SJSA1 (cell line): ENCODE measurements around the gene FRMPD1. TPM values are rescaled to one million over a fixed set of nuclear protein-coding genes. Genes with fewer than 3 reads are reported as not detected.

ENCODE experiments used
- DNase-seq, 2 experiments: peaks; one replicate each; pipeline ENCODE4 v3.0.0-alpha.2; 2015 to 2020; ENCODE audit warnings: low spot score in 2 of 2, low read depth in 1 of 2
- H3K27ac ChIP-seq: fragments of 250-450 bp; sonication (Bioruptor Pico); 2 replicates; pipeline ENCODE4 v1.5.1; 2020; ENCODE audit warnings: mild to moderate bottlenecking, moderate library complexity
- H3K27me3 ChIP-seq: fragments of 250-450 bp; sonication (Bioruptor Pico); replicated peaks from 2 replicates; pipeline ENCODE4 v1.5.1; 2020; ENCODE audit warnings: mild to moderate bottlenecking, moderate library complexity
- H3K36me3 ChIP-seq: fragments of 250-450 bp; sonication (Bioruptor Pico); 2 replicates; pipeline ENCODE4 v1.5.1; 2020; ENCODE audit warnings: mild to moderate bottlenecking
- H3K4me1 ChIP-seq: fragments of 250-450 bp; sonication (Bioruptor Pico); replicated peaks from 2 replicates; pipeline ENCODE4 v1.6.1; 2021; ENCODE audit warnings: mild to moderate bottlenecking
- H3K4me3 ChIP-seq: fragments of 250-450 bp; sonication (Bioruptor Pico); 2 replicates; pipeline ENCODE4 v1.5.1; 2020; ENCODE audit warnings: mild to moderate bottlenecking
- H3K9me3 ChIP-seq: fragments of 250-450 bp; sonication (Bioruptor Pico); replicated peaks from 2 replicates; pipeline ENCODE4 v1.5.1; 2020; ENCODE audit warnings: mild to moderate bottlenecking
- total RNA-seq: library from RNA; depleted of rRNA; stranded (reverse); fragments of >200 nt; shearing (Covaris generic); gene quantifications from 2 replicates; pipeline ENCODE4 v1.2.3, GENCODE V29; 2014

The FRMPD1 gene
- total RNA-seq, 1 experiment from 2014 or later: not detected

GRCh38 chr9:37620396-37620795 is 30.4 kb upstream of the FRMPD1 start:
- no peaks in the 10 kb centered on the region for H3K9me3 ChIP-seq
- H3K27ac ChIP-seq: no peak overlapping the region
- no peak for DNase-seq
- H3K36me3 ChIP-seq: no peaks in the 10 kb centered on the region
- H3K27me3 ChIP-seq: no peaks in the 10 kb centered on the region
- no peaks in the 10 kb centered on the region for H3K4me1 ChIP-seq
- H3K4me3 ChIP-seq: no peak overlapping the region

- H3K27ac ChIP-seq: no peak overlapping the region
- no peaks in the 10 kb centered on the region for H3K4me1 ChIP-seq
- no peak overlapping the region for H3K4me3 ChIP-seq
- DNase-seq: no peak
- no peaks in the 10 kb centered on the region for H3K9me3 ChIP-seq
- no peaks in the 10 kb centered on the region for H3K36me3 ChIP-seq
- no peaks in the 10 kb centered on the region for H3K27me3 ChIP-seq
These were observed 29.3 kb upstream of the FRMPD1 start for GRCh38 chr9:37621273-37622121.

DNA sequence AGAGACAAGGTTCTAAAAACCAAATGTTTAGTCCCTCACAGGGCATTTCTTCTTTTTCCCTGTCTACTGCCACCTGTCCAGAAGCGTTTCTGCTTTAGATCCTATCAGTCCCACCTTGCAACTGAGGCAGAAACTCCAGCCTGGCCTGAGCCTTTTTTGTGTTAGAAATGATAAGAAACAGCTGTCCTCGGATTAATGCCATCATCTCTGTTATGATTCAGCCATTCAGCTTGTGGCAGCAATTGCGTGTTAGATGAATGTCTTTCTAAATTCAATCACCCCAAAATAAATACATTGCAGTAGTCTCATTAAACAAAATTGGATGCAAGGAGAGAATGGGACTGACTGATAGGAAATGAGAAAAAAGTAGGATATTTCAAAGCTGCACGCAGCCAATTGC is 28.3 kb upstream of the FRMPD1 start:
- no peaks in the 10 kb centered on the region for H3K36me3 ChIP-seq
- no peak overlapping the region for H3K27ac ChIP-seq
- no peak for DNase-seq
- H3K27me3 ChIP-seq: no peaks in the 10 kb centered on the region
- H3K4me1 ChIP-seq: no peaks in the 10 kb centered on the region
- no peak overlapping the region for H3K4me3 ChIP-seq
- H3K9me3 ChIP-seq: no peaks in the 10 kb centered on the region

- DNase-seq: no peak
- no peaks in the 10 kb centered on the region for H3K36me3 ChIP-seq
- H3K4me1 ChIP-seq: no peaks in the 10 kb centered on the region
- no peak overlapping the region for H3K4me3 ChIP-seq
- no peak overlapping the region for H3K27ac ChIP-seq
- no peaks in the 10 kb centered on the region for H3K9me3 ChIP-seq
- H3K27me3 ChIP-seq: no peaks in the 10 kb centered on the region
These were observed 27.5 kb upstream of the FRMPD1 start for GRCh38 chr9:37623267-37623666.

- Histone ChIP-seq H3K9me3 (no peaks in the 10 kb centered on the region), H3K4me1 (no peaks in the 10 kb centered on the region), H3K27ac (no peak overlapping the region), H3K36me3 (no peaks in the 10 kb centered on the region), H3K4me3 (no peak overlapping the region), H3K27me3 (no peaks in the 10 kb centered on the region)
- DNase-seq: no peak
These were observed 26.7 kb upstream of the FRMPD1 start for GRCh38 chr9:37624073-37624472.

GRCh38 chr9:37625036-37625757 is 25.6 kb upstream of the FRMPD1 start:
- Histone ChIP-seq H3K9me3 (no peaks in the 10 kb centered on the region), H3K27ac (no peak overlapping the region), H3K4me3 (no peak overlapping the region), H3K4me1 (no peaks in the 10 kb centered on the region), H3K36me3 (no peaks in the 10 kb centered on the region), H3K27me3 (no peaks in the 10 kb centered on the region)
- DNase-seq: no peak

DNA sequence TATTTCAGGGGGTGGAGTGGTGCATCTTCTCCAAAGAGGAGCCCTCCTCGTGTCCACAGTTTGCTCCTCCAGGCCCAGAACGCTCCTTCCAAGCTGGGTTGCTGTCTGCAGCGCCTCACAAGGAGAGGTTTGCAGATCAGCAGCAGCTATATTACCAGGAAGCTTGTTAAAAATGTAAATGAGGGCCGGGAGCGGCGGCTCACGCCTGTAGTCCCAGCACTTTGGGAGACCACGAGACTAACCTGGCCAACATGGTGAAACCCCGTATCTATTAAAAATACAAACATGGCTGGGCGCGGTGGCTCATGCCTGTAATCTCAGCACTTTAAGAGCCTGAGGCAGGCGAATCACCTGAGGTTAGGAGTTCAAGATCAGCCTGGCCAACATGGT is 25.0 kb upstream of the FRMPD1 start:
- Histone ChIP-seq H3K27ac (no peak overlapping the region), H3K4me1 (no peaks in the 10 kb centered on the region), H3K27me3 (no peaks in the 10 kb centered on the region), H3K9me3 (no peaks in the 10 kb centered on the region), H3K4me3 (no peak overlapping the region), H3K36me3 (no peaks in the 10 kb centered on the region)
- no peak for DNase-seq

GRCh38 chr9:37626708-37627292 is 24.0 kb upstream of the FRMPD1 start:
- no peak for DNase-seq
- Histone ChIP-seq H3K27ac (no peak overlapping the region), H3K36me3 (no peaks in the 10 kb centered on the region), H3K4me1 (no peaks in the 10 kb centered on the region), H3K9me3 (no peaks in the 10 kb centered on the region), H3K27me3 (no peaks in the 10 kb centered on the region), H3K4me3 (no peak overlapping the region)

DNA sequence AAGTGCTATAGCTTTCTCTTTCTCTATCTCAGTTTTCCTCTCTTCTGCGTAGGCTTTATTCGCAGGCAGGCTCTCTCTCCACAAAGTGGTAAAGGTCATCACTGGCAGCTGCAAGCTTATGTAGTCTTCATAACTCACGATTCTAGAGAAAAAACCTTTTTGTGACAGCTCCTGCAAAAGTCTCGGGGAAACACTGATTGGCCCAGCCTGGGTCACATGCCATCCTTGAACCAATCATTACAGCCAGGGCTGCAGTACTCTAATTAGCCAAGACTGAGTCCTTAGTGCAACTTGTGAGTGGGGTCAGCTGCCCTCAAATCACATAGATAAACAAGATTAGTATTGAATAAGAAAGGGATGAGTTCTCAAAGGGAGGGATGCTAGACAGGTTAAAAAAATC is 18.3 kb upstream of the FRMPD1 start:
- Histone ChIP-seq H3K4me3 (no peak overlapping the region), H3K9me3 (no peaks in the 10 kb centered on the region), H3K4me1 (no peaks in the 10 kb centered on the region), H3K36me3 (no peaks in the 10 kb centered on the region), H3K27me3 (no peaks in the 10 kb centered on the region), H3K27ac (no peak overlapping the region)
- no peak for DNase-seq

GRCh38 chr9:37635808-37636207 is 14.9 kb upstream of the FRMPD1 start:
- Histone ChIP-seq H3K9me3 (no peaks in the 10 kb centered on the region), H3K4me1 (no peaks in the 10 kb centered on the region), H3K36me3 (no peaks in the 10 kb centered on the region), H3K4me3 (no peak overlapping the region), H3K27ac (no peak overlapping the region), H3K27me3 (no peaks in the 10 kb centered on the region)
- no peak for DNase-seq

DNA sequence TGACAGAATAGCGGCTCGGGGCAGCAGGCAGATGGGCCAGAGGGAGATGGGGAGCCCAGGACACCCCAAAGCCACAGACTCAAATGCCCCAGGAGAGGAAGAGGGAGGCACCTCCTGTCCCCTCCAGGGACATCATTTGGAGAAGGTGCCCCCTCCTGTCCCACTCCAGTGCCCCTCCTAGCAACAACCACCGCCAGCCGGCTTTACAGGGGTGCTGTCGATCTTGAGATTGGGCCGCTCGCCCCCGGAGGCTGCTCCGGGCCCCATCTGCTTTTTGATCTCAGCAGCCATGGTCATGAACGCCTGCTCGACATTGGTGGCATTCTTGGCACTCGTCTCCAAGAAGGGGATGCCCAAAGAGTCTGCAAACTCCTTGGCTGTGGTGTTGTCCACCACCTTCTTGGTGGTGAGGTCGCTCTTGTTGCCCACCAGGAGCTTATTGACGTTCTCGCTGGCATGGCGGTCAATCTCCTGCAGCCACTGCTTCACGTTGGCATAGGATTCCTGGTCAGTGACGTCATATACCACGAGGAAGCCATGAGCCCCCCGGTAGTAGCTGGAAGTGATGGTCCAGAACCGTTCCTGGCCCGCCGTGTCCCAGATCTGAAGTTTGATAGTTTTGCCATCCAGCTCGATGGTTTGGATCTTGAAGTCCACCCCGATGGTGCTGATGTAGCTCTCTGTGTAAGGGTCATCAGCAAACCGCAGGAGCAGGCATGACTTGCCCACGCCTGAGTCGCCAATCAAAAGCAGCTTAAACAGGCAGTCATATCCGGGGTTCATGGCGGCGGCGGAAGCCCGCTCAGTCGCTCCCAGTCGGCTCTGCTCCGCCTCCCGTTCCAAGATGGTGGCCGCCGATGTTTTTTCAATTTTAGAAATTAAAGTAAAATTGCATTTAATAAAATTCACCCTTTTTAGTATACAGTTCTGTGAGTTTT is 14.0 kb upstream of the FRMPD1 start:
- Histone ChIP-seq H3K27me3 (no peaks in the 10 kb centered on the region), H3K4me3 (no peak overlapping the region), H3K27ac (no peak overlapping the region), H3K36me3 (no peaks in the 10 kb centered on the region), H3K4me1 (no peaks in the 10 kb centered on the region), H3K9me3 (no peaks in the 10 kb centered on the region)
- no peak for DNase-seq

GRCh38 chr9:37639109-37639762 is 11.5 kb upstream of the FRMPD1 start:
- DNase-seq: no peak
- no peak overlapping the region for H3K4me3 ChIP-seq
- H3K9me3 ChIP-seq: no peaks in the 10 kb centered on the region
- no peaks in the 10 kb centered on the region for H3K36me3 ChIP-seq
- H3K4me1 ChIP-seq: no peaks in the 10 kb centered on the region
- no peak overlapping the region for H3K27ac ChIP-seq
- peaks cover 3% of the 10 kb centered on the region; the same call in 1 of the 2 replicates for H3K27me3 ChIP-seq

- no peaks in the 10 kb centered on the region for H3K36me3 ChIP-seq
- H3K27me3 ChIP-seq: peaks cover 3% of the 10 kb centered on the region; the same call in 1 of the 2 replicates
- DNase-seq: no peak
- no peaks in the 10 kb centered on the region for H3K4me1 ChIP-seq
- no peak overlapping the region for H3K4me3 ChIP-seq
- no peak overlapping the region for H3K27ac ChIP-seq
- H3K9me3 ChIP-seq: no peaks in the 10 kb centered on the region
These were observed 10.9 kb upstream of the FRMPD1 start for GRCh38 chr9:37639841-37640240.
